ENCODE data around the gene LHCGR.

Gene LHCGR

GRCh38 chr2:48755473-48755872 lies at the start of gene LHCGR:
Gene LHCGR (minus strand): TSS chr2:48755724. CDS start chr2:48755671, 53 bp downstream.
- no peak for DNase-seq (ENCODE audit: extremely low spot score)
- ChIA-PET CTCF (no interaction called here), POLR2A (no interaction called here)
- no peak for TF ChIP-seq CTCF (IDR thresholded peaks at IDR 0.05; ENCODE audit: control extremely low read depth, extremely low read depth, low read depth, missing control alignments)

- POLR2A ChIA-PET = no interaction called here
- no peak for DNase-seq (ENCODE audit: extremely low spot score)
- CTCF ChIA-PET = no interaction called here
- no peak for TF ChIP-seq CTCF (IDR thresholded peaks at IDR 0.05; ENCODE audit: control extremely low read depth, extremely low read depth, low read depth, missing control alignments)
These were observed 44.1 kb upstream of the LHCGR start for GRCh38 chr2:48799601-48800000.

- DNase-seq (ENCODE audit: extremely low spot score) = no peak
- POLR2A ChIA-PET = no interaction called here
- CTCF ChIA-PET = interaction anchor here (1.0 to 1.8 kb wide), 2 partner anchors 16 to 1483 kb away, joined by 3 to 6 read pairs; no protein-coding TSS in a partner anchor
- TF ChIP-seq CTCF (IDR thresholded peaks at IDR 0.05; ENCODE audit: control extremely low read depth, extremely low read depth, low read depth, missing control alignments) = no peak
These were observed 39.5 kb upstream of the LHCGR start for GRCh38 chr2:48795065-48795464.

- POLR2A ChIA-PET = no interaction called here
- CTCF ChIA-PET = interaction anchor here (1.1 kb wide), 1 partner anchor 8 kb away, joined by 3 read pairs; no protein-coding TSS in a partner anchor
- TF ChIP-seq CTCF (IDR thresholded peaks at IDR 0.05; ENCODE audit: control extremely low read depth, extremely low read depth, low read depth, missing control alignments) = no peak
- DNase-seq (ENCODE audit: extremely low spot score) = no peak
These were observed 38.1 kb upstream of the LHCGR start for GRCh38 chr2:48793671-48794070.

- ChIA-PET CTCF (no interaction called here), POLR2A (no interaction called here)
- DNase-seq (ENCODE audit: extremely low spot score) = no peak
- no peak for TF ChIP-seq CTCF (IDR thresholded peaks at IDR 0.05; ENCODE audit: control extremely low read depth, extremely low read depth, low read depth, missing control alignments)
These were observed 36.5 kb upstream of the LHCGR start for GRCh38 chr2:48792030-48792429.

GRCh38 chr2:48790407-48791170 lies 35.1 kb upstream of the LHCGR start:
- POLR2A ChIA-PET = no interaction called here
- TF ChIP-seq CTCF (IDR thresholded peaks at IDR 0.05; ENCODE audit: control extremely low read depth, extremely low read depth, low read depth, missing control alignments) = no peak
- CTCF ChIA-PET = no interaction called here
- no peak for DNase-seq (ENCODE audit: extremely low spot score)
